K562 (cell line): ENCODE measurements around the gene POLR1B. TPM values are rescaled to one million over a fixed set of nuclear protein-coding genes. Genes with fewer than 3 reads are reported as not detected.

ENCODE experiments used
- BHLHE40 ChIP-seq: IDR thresholded peaks from 2 replicates; pipeline ENCODE4 v1.6.1; 2011; ENCODE audit warnings: low read length, improper control_type of control experiment
- CC2D1A ChIP-seq: fragments of 450-650 bp; IDR thresholded peaks from 2 replicates; pipeline ENCODE4 v1.6.1; 2017; ENCODE audit warnings: mild to moderate bottlenecking
- HMGN3 ChIP-seq: IDR thresholded peaks from 2 replicates; pipeline ENCODE4 v1.6.1; 2011; ENCODE audit warnings: borderline replicate concordance, low read depth, mild to moderate bottlenecking, mixed read lengths, low read length; ENCODE audit not compliant: insufficient read length; ENCODE audit errors: extremely low read depth
- KLF13 ChIP-seq: fragments of 450-650 bp; IDR thresholded peaks from 2 replicates; pipeline ENCODE4 v1.6.1; 2016; ENCODE audit warnings: missing genetic modification characterization, low read depth, mild to moderate bottlenecking, missing compliant biosample characterization, moderate library complexity, borderline replicate concordance
- LARP7 ChIP-seq: fragments of 450-650 bp; IDR thresholded peaks from 2 replicates; pipeline ENCODE4 v1.6.1; 2016
- MCM3 ChIP-seq: fragments of 450-650 bp; IDR thresholded peaks from 2 replicates; pipeline ENCODE4 v1.6.1; 2016
- MED1 ChIP-seq: sonication (generic); formaldehyde crosslinking; IDR thresholded peaks from 2 replicates; pipeline ENCODE4 v1.8.1; 2023; ENCODE audit warnings: missing genetic modification reagents, borderline replicate concordance
- NFE2L1 ChIP-seq: fragments of 450-650 bp; IDR thresholded peaks from 2 replicates; pipeline ENCODE4 v1.6.1; 2016; ENCODE audit warnings: missing genetic modification characterization, low read depth, mild to moderate bottlenecking, missing compliant biosample characterization, moderate library complexity, borderline replicate concordance
- NFYB ChIP-seq: IDR thresholded peaks from 2 replicates; pipeline ENCODE4 v1.6.1; 2011; ENCODE audit warnings: mild to moderate bottlenecking, moderate library complexity; ENCODE audit not compliant: insufficient read length; ENCODE audit errors: extremely low read depth
- NR2C2 ChIP-seq, 2 experiments: fragments of 200-800 bp in 1 of 2; sonication (Bioruptor generic) in 1 of 2; sonication (generic) in 1 of 2; formaldehyde crosslinking in 1 of 2; IDR thresholded peaks; 2 replicates each; pipeline versions ENCODE4 v1.6.1 to v1.8.0; 2016 to 2022; ENCODE audit warnings: mild to moderate bottlenecking in 1 of 2, missing compliant biosample characterization in 1 of 2, missing genetic modification characterization in 1 of 2, missing genetic modification reagents in 1 of 2
- OTX1 ChIP-seq: fragments of 450-650 bp; formaldehyde crosslinking; IDR thresholded peaks from 2 replicates; pipeline ENCODE4 v1.4.0; 2022; ENCODE audit warnings: mild to moderate bottlenecking
- RBM22 ChIP-seq: fragments of 200-400 bp; formaldehyde crosslinking; IDR thresholded peaks from 2 replicates; pipeline ENCODE4 v1.6.1; 2018; ENCODE audit warnings: low read length, low read depth; ENCODE audit not compliant: poor library complexity, severe bottlenecking
- SIN3A ChIP-seq, 2 experiments: fragments of 150-350 bp in 1 of 2; IDR thresholded peaks; 2 replicates each; pipeline ENCODE4 v1.6.1; 2011 to 2016; ENCODE audit warnings: borderline replicate concordance in 2 of 2, low read depth in 2 of 2, low read length in 2 of 2, mild to moderate bottlenecking in 2 of 2, moderate library complexity in 2 of 2; ENCODE audit not compliant: control insufficient read depth in 1 of 2
- ZFP1 ChIP-seq: fragments of 450-650 bp; formaldehyde crosslinking; IDR thresholded peaks from 2 replicates; pipeline ENCODE4 v1.4.0; 2020; ENCODE audit warnings: mild to moderate bottlenecking, mixed read lengths
- ZNF384 ChIP-seq: IDR thresholded peaks from 2 replicates; pipeline ENCODE4 v1.6.1; 2012; ENCODE audit warnings: low read depth, low read length, improper control_type of control experiment
- ZNF668 ChIP-seq: fragments of 250-450 bp; sonication (Bioruptor Pico); IDR thresholded peaks from 2 replicates; pipeline ENCODE4 v1.8.0; 2022; ENCODE audit warnings: mild to moderate bottlenecking, inconsistent platforms
- polyA plus RNA-seq, 8 experiments: library from polyadenylated mRNA; depleted of rRNA in 4 of 8; stranded (reverse) in 5 of 8; unstranded in 3 of 8; fragments of >200 nt; fragmentation: Nextera tagmentation in 2 of 8; fragmentation: Illumina TruSeq in 1 of 8; extraction: Ambion mirVana in 2 of 8; extraction: Trizol in 1 of 8; gene quantifications; 2 replicates each; pipeline versions ENCODE4 v1.2.1 to v1.2.3, GENCODE V29; 2011 to 2014; ENCODE audit warnings: inconsistent platforms in 1 of 8, missing spikeins in 1 of 8
- total RNA-seq, 7 experiments: library from RNA; depleted of rRNA in 6 of 7; stranded (reverse); fragments of >200 nt in 6 of 7; fragmentation: Illumina TruSeq in 2 of 7; extraction: Trizol in 2 of 7; gene quantifications; 2 replicates each; pipeline versions ENCODE4 v1.2.1 to v1.2.3, GENCODE V29; 2011 to 2021; ENCODE audit warnings: low replicate concordance in 1 of 7
- TF ChIP-seq, protein P1 (sequence below): fragments of 450-650 bp; IDR thresholded peaks from 2 replicates; pipeline ENCODE4 v1.6.1; 2017; ENCODE audit warnings: mild to moderate bottlenecking, moderate library complexity
- TF ChIP-seq, protein P2 (sequence below): sonication (generic); formaldehyde crosslinking; IDR thresholded peaks from 2 replicates; pipeline ENCODE4 v1.8.0; 2022; ENCODE audit warnings: missing genetic modification reagents, mild to moderate bottlenecking, borderline replicate concordance
- TF ChIP-seq, protein P3 (sequence below), 2 experiments: fragments of 250-450 bp in 1 of 2; fragments of 450-650 bp in 1 of 2; sonication (Bioruptor Pico) in 1 of 2; IDR thresholded peaks; 2 replicates each; pipeline versions ENCODE4 v1.6.1 to v1.8.0; 2016 to 2021; ENCODE audit warnings: mild to moderate bottlenecking in 2 of 2, moderate library complexity in 2 of 2, missing compliant biosample characterization in 1 of 2, missing genetic modification characterization in 1 of 2
- TF ChIP-seq, protein P4 (sequence below): fragments of 450-650 bp; formaldehyde crosslinking; conservative IDR thresholded peaks from 2 replicates; pipeline ENCODE4 v1.4.0; 2022; ENCODE audit warnings: mild to moderate bottlenecking, missing genetic modification characterization

Gene POLR1B
- total and polyA plus RNA-seq, 9 of the 15 experiments (the other 6 are each of a cell fraction or from before 2014, with no cell fraction given) = 19.8 to 55.1 (median 40.2) TPM

DNA sequence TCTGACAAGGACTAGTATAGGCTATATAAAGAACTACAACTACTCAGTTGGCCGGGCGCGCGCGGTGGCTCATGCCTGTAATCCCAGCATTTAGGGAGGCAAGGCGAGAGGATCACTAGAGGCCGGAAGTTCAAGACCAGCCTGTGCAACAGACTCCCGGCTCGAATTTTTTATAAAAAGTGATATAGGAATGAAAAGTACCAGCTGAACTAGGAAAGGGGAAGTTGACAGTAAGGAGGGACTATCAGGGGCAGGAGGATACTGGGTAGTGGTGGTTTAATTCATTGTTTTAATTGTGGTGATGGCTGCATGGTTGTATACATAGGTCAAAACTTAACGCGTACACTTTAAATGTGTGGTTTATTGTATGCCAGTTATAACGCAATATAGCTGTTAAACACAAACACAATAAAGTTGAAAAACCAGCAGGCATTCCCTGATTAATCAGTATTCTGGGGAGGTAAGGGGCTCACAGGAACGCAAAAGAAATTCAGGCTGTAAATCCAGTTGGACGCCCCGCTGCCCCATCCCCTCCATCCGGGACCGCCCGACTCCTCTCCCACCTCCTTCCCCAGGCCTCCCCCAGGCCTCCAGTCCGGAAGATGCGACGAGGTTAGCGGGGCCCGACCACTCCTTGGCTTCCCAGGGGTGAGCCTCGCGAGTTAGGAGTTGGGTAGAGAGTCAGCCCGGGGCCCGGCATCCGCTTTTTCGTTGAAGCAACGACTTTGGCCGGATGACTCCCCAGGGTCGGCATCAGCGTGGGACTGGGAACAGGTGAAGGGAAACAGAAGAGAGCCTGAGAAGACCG is 746 bp upstream of the POLR1B start (continued):
- no peak for TF ChIP-seq NR2C2 (CRISPR knock-in tag; IDR thresholded peaks at IDR 0.05)
- no peak for TF ChIP-seq NR2C2 (tag; IDR thresholded peaks at IDR 0.05)
- no peak for TF ChIP-seq KLF13
- TF ChIP-seq, protein P1, sequence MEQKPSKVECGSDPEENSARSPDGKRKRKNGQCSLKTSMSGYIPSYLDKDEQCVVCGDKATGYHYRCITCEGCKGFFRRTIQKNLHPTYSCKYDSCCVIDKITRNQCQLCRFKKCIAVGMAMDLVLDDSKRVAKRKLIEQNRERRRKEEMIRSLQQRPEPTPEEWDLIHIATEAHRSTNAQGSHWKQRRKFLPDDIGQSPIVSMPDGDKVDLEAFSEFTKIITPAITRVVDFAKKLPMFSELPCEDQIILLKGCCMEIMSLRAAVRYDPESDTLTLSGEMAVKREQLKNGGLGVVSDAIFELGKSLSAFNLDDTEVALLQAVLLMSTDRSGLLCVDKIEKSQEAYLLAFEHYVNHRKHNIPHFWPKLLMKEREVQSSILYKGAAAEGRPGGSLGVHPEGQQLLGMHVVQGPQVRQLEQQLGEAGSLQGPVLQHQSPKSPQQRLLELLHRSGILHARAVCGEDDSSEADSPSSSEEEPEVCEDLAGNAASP = no peak
- no peak for TF ChIP-seq HMGN3
- peak; percentile 79 for TF ChIP-seq BHLHE40
- no peak for TF ChIP-seq NFYB
- TF ChIP-seq LARP7 = no peak
- TF ChIP-seq SIN3A (IDR thresholded peaks at IDR 0.05; ENCODE audit: borderline replicate concordance in 2 of 2, control insufficient read depth in 1 of 2, low read depth in 2 of 2, low read length in 2 of 2) = no peak
- TF ChIP-seq ZFP1 = no peak
- no peak for TF ChIP-seq ZNF668 (CRISPR knock-in tag)
- TF ChIP-seq, protein P2, sequence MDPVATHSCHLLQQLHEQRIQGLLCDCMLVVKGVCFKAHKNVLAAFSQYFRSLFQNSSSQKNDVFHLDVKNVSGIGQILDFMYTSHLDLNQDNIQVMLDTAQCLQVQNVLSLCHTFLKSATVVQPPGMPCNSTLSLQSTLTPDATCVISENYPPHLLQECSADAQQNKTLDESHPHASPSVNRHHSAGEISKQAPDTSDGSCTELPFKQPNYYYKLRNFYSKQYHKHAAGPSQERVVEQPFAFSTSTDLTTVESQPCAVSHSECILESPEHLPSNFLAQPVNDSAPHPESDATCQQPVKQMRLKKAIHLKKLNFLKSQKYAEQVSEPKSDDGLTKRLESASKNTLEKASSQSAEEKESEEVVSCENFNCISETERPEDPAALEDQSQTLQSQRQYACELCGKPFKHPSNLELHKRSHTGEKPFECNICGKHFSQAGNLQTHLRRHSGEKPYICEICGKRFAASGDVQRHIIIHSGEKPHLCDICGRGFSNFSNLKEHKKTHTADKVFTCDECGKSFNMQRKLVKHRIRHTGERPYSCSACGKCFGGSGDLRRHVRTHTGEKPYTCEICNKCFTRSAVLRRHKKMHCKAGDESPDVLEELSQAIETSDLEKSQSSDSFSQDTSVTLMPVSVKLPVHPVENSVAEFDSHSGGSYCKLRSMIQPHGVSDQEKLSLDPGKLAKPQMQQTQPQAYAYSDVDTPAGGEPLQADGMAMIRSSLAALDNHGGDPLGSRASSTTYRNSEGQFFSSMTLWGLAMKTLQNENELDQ (CRISPR knock-in tag) = no peak
- no peak for TF ChIP-seq MED1
- TF ChIP-seq, protein P3, sequence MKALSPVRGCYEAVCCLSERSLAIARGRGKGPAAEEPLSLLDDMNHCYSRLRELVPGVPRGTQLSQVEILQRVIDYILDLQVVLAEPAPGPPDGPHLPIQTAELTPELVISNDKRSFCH (CRISPR knock-in tag; IDR thresholded peaks at IDR 0.05) = no peak
- TF ChIP-seq, protein P3 (tag; IDR thresholded peaks at IDR 0.05) = 0 out of 2 replicates have a peak, but pooled peaks have one; percentile 8
- TF ChIP-seq NFE2L1 (tag) = no peak
- TF ChIP-seq OTX1 (CRISPR knock-in tag) = no peak
- TF ChIP-seq CC2D1A = no peak
- no peak for TF ChIP-seq RBM22
- TF ChIP-seq, protein P4, sequence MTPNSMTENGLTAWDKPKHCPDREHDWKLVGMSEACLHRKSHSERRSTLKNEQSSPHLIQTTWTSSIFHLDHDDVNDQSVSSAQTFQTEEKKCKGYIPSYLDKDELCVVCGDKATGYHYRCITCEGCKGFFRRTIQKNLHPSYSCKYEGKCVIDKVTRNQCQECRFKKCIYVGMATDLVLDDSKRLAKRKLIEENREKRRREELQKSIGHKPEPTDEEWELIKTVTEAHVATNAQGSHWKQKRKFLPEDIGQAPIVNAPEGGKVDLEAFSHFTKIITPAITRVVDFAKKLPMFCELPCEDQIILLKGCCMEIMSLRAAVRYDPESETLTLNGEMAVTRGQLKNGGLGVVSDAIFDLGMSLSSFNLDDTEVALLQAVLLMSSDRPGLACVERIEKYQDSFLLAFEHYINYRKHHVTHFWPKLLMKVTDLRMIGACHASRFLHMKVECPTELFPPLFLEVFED (CRISPR knock-in tag) = no peak
- TF ChIP-seq MCM3 = no peak
- TF ChIP-seq ZNF384 = no peak
